Bronchial epithelial cell (primary cell): ENCODE data around the gene RENBP. TPM values are rescaled to one million over a fixed set of nuclear protein-coding genes. Genes with fewer than 3 reads are reported as not detected.
A peak's percentile ranks its signal among the peaks of the same experiment; 100 is the strongest.

ENCODE experiments used
- DNase-seq: peaks from one replicate; pipeline ENCODE4 v3.0.0-alpha.2; 2010; ENCODE audit warnings: low read depth
- FAIRE-seq: peaks from 2 replicates; lab custom pipeline; 2011; peaks lifted over from hg19 to GRCh38; lab: Jason Lieb, UNC
- H3K27me3 ChIP-seq: 2 replicates; pipeline ENCODE4 v1.5.1; 2011; ENCODE audit warnings: low read length; ENCODE audit not compliant: control insufficient read depth, insufficient read depth
- H3K36me3 ChIP-seq: 2 replicates; pipeline ENCODE4 v1.5.1; 2011; ENCODE audit warnings: low read length; ENCODE audit not compliant: control insufficient read depth, insufficient read depth
- H3K4me3 ChIP-seq: 2 replicates; pipeline ENCODE4 v1.5.1; 2011; ENCODE audit warnings: mild to moderate bottlenecking, low read depth, low read length, control low read depth
- CTCF ChIP-seq: IDR thresholded peaks from 2 replicates; pipeline ENCODE4 v1.5.1; 2011; ENCODE audit warnings: mild to moderate bottlenecking, moderate library complexity, low read length, control low read depth, inconsistent platforms; ENCODE audit not compliant: insufficient read depth, severe bottlenecking
- total RNA-seq: library from RNA; depleted of rRNA; stranded (reverse); fragments of >200 nt; gene quantifications from 2 replicates; pipeline ENCODE4 v1.2.1, GENCODE V29; 2014

RENBP gene
- total RNA-seq, 1 donor from 2014 or later = 10.3 TPM

GRCh38 chrX:153954558-153955227 is 10.2 kb upstream of the RENBP start:
- FAIRE-seq (no peak), DNase-seq (no peak)
- Histone ChIP-seq H3K27me3 (no peaks in the 10 kb centered on the region), H3K36me3 (peaks cover 25% of the 10 kb centered on the region), H3K4me3 (no peak overlapping the region)
- TF ChIP-seq CTCF = no peak

- no peak for DNase-seq
- H3K27me3 ChIP-seq = no peaks in the 10 kb centered on the region
- no peak for FAIRE-seq
- H3K4me3 ChIP-seq = no peak overlapping the region
- no peak for TF ChIP-seq CTCF
- H3K36me3 ChIP-seq = peaks cover 27% of the 10 kb centered on the region
These were observed 9.6 kb upstream of the RENBP start for GRCh38 chrX:153953892-153954557.

- Histone ChIP-seq H3K36me3 (peaks cover 27% of the 10 kb centered on the region), H3K27me3 (no peaks in the 10 kb centered on the region), H3K4me3 (no peak overlapping the region)
- DNase-seq (peak; percentile 15), FAIRE-seq (no peak)
- TF ChIP-seq CTCF = peak; percentile 88
These were observed 8.9 kb upstream of the RENBP start for GRCh38 chrX:153953342-153953830.

- FAIRE-seq (no peak), DNase-seq (no peak)
- Histone ChIP-seq H3K36me3 (peaks cover 23% of the 10 kb centered on the region), H3K4me3 (no peak overlapping the region), H3K27me3 (no peaks in the 10 kb centered on the region)
- no peak for TF ChIP-seq CTCF
These were observed 8.1 kb upstream of the RENBP start for GRCh38 chrX:153952373-153953026.

- FAIRE-seq (no peak), DNase-seq (no peak)
- Histone ChIP-seq H3K4me3 (no peak overlapping the region), H3K27me3 (no peaks in the 10 kb centered on the region), H3K36me3 (peaks cover 21% of the 10 kb centered on the region)
- no peak for TF ChIP-seq CTCF
These were observed 7.4 kb upstream of the RENBP start for GRCh38 chrX:153951683-153952372.
